T47D (cell line): ENCODE measurements around the gene ZNF445.
"Not testable (repeated sequence)": the region's sequence is repeated elsewhere in the genome, so short reads cannot be mapped to it uniquely, and the experiment has no call there.

Source experiments
- DNase-seq, 2 experiments: peaks; one replicate each; pipeline versions ENCODE4 v3.0.0 to v3.0.0-alpha.2; 2011 to 2012; ENCODE audit warnings: low read depth in 1 of 2, low spot score in 1 of 2
- JUND ChIP-seq: IDR thresholded peaks from 2 replicates; pipeline ENCODE4 v1.6.1; 2012; ENCODE audit warnings: low read depth
- in situ Hi-C: cut with HindIII; loops from 2 replicates; pipeline ENCODE4 v1.10.0; 2016; ENCODE audit warnings: low sequenced_read_pairs, low pct_unique_long_range_greater_than_20kb

Gene ZNF445

DNA sequence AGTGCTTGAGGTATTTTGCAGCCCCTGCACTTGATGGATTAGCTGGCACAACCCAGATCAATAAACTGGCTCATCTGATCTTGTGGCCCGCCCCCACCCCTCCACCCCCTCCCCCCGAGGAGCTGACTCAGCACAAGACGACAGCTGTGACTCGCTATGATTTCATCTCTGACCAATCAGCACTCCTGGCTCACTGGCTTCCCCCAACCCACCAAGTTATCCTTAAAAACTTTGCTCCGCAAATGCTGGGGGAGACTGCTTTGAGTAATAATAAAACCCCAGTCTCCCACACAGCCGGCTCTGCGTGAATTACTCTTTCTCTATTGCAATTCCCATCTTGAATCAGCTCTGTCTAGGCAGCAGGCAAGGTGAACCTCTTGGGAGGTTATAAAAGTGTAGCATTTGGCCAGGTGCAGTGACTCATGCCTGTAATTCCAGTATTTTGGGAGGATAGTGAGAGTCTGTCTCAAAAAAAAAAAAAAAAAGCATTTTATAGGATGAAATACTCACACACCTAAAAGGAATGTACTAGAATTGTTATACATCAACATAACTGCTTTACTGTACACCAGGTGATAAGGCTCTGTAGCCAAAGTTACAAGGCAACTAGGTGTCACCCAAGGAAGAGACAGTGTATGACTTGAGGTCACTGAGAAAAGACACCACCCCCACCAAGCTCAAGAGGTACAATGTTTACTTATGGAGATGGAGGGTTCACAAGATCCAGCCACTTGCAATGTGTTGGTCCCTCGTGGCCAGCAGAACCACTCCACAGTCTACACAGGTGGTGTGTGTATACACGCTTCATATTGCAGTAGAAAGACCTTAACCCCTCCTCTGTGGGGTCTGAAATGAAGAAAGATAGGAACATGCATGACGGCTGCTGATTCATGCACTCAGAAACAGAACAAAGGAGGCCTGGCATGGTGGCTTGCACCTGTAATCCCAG is 8.6 kb downstream of the ZNF445 start:
- in situ Hi-C loops, result no loop called here
- no peak for TF ChIP-seq JUND
- DNase-seq, result no peak

DNA sequence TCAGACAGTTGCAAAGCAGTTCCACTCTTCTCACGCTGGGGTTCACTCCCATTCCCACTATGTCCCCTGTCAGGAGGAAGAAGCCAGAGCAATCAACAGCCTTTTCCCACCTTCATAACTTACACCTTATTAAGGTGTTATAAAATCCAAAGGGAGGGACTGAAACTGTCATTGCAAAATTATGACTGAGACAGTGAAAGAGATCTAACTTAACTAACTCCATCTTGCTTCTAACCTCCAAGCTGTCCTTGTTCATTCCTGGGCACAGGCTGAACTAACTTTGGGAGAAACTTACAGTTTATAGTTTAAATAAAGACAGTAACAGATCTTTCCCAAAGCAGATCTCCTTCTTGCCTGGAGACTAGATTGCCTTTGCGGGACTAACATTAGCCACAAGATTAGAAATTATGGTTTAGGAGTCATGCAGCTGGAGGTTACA is 9.4 kb downstream of the ZNF445 start:
- DNase-seq, in situ Hi-C loops: not testable (repeated sequence)

DNA sequence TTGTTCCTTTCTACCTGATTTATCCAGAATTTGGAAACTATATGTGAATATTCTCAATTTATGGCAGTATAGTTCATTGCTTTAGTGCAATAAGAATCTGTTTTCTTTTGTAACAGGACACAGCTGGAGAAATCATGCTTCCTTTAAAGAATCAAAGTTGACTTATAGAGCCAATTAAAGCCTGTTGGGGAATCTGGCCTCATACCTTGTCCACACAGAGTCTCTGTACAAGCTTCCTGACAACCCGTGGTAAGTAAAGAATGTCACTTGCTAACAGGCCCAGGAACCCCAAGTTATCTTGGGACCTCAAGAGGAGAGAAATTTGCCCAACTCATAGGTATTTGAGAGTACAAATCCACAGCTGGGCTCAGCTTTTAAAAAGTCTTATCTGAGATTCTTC is 10.2 kb downstream of the ZNF445 start:
- in situ Hi-C loops, result no loop called here

DNA sequence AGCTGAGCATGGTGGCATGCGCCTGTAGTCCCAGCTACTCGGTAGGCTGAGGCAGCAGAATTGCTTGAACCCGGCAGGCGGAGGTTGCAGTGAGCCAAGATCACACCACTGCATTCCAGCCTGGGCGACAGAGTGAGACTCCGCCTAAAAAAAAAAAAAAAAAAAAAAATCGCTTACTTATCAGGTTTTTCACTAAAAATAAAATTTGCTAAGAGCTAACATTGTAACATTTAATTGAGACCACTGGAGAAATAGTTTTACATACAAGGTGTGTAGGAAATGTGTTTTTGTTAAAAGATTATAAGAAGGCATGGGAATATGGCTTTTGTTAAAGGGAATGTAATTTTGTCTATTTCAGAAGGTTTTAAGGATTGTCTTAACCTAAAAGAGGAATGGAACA is 12.6 kb downstream of the ZNF445 start:
- DNase-seq, in situ Hi-C loops: not testable (repeated sequence)

More for the DNA sequence above, 10.2 kb downstream of the ZNF445 start:
- TF ChIP-seq JUND, result no peak
- no peak for DNase-seq

DNA sequence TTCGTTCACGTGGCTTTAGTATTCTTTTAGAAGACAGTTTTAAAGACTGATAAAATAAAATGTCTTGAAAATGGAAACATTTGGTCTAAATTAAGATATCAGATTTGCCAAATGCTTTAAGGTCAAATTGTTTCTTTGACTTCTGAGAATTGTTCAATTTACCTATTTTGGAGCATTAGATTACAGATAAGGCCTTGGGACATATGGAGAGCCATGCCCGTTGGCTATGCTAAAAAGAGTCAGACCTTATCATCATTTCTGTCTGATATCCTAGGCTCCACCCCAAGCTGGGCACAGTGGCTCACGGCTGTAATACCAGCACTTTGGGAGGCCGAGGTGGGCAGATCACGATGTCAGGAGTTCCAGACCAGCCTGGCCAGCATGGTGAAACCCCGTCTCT is 13.0 kb downstream of the ZNF445 start:
- TF ChIP-seq JUND, result no peak
- in situ Hi-C loops, result no loop called here
- DNase-seq, result no peak

DNA sequence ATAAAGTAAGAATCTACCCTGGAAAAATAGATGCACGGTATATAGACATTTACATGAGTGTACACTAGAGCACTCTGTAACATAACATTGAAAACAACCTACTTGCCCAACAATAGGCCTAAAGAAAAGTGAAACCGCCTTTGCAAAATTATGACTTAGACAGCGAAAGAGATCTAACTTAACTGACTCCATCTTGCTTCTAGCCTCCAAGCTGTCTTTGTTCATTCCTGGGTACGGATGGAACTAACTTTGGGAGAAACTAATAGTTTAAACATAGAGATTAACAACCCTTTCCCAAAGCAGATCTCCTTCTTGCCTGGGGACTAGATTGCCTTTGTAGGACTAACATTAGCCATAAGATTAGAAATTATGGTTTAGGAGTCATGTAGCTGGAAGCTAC is 17.4 kb downstream of the ZNF445 start:
- in situ Hi-C loops, DNase-seq: not testable (repeated sequence)

DNA sequence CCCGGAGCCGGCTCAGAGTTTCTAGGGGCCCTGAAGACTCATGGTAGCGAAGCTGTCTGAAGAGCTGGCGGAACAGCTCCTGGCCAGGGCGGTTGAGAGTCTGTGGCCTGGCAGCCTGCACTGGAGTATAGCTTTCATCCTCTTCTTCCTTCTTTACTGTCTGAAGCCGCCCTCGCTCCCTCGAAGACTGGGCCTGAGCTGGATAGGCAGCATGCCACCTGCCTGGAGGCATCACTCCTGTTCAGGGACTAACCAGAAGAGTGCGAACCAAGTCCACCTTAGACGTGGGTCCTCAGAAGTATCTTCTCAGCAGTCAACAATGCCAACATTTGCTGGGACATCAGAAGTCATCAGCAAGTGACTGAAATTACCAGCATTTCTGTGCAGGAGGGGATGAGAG is 22.2 kb downstream of the ZNF445 start:
- in situ Hi-C loops, result no loop called here
- TF ChIP-seq JUND, result no peak
- DNase-seq, result no peak

DNA sequence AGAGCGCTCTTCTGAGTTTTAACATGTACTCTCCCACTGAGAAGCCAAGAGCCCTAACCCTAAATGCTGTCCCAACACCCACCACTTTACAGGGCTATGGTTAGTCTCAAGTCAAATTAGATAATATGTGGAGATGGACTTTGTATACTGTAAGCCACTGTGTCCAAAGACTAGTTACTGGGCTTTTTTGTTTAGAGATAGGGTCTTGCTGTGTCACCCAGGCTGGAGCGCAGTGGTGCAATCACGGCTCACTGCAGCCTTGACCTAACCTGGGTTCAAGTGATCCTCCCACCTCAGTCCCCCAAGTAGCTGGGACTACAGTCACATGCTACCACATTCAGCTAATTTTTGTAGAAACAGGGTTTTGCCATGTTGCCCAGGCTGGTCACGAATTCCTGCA is 23.2 kb downstream of the ZNF445 start:
- in situ Hi-C loops, result no loop called here
- no peak for TF ChIP-seq JUND
- no peak for DNase-seq

DNA sequence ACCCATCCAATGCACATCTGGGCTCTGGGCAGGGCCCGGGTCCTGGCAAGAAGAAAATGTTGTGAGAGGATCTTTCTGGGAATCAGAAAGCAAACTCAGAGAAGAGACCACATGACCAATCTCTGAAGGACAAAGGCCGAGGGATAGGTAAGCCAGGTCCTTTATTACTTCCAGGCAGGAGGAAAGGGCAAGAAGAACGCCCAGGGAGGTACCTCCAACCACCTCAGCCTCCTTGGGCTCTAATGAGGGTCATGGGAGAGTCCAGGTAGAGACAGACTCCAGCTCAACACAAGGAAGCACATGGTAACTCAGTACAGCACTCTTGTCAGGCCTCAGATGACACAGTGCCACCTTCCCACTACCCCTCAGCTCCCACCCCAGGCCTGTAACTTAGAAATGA is 26.0 kb downstream of the ZNF445 start:
- in situ Hi-C loops, result no loop called here
- TF ChIP-seq JUND, result no peak
- no peak for DNase-seq

DNA sequence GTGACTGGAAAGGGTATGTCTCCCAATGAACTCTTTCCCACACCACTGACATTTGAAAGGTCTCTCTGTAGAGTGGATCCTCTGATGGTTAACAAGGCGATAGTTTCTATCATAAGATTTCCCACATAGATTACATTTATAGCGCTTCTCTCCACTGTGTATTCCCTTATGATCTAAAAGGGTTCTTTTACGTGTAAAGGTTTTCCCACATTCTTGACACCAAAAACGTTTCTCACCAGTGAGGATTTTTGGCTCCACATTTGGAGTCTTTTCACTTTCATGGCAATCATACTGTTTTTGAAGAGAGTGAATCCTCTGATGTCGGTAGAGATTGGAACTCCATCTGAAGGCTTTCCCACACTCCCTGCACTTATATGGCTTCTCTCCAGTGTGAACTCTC is 30.5 kb downstream of the ZNF445 start:
- in situ Hi-C loops, result no loop called here
- DNase-seq, result no peak
- TF ChIP-seq JUND, result no peak

DNA sequence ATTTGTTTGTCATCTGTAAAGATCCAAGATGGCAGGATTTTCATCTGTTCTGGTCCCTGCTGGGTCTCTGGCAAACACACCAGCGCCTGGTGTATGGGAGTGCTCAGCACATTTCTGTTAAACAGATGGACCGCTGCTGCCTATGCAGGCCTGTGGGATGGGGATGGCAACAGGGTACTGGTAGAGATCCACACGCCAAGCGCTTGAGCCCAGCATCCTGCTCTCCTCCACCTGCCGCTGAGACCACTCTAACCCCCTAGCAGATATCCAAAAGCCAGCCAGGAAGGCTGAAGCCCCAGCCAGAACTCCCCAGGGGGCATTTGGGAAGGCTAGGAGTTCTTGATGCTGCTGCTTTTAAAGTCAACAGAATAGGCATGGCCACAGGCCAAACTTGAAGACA is 31.7 kb downstream of the ZNF445 start:
- no peak for TF ChIP-seq JUND
- in situ Hi-C loops, result no loop called here
- DNase-seq, result no peak

DNA sequence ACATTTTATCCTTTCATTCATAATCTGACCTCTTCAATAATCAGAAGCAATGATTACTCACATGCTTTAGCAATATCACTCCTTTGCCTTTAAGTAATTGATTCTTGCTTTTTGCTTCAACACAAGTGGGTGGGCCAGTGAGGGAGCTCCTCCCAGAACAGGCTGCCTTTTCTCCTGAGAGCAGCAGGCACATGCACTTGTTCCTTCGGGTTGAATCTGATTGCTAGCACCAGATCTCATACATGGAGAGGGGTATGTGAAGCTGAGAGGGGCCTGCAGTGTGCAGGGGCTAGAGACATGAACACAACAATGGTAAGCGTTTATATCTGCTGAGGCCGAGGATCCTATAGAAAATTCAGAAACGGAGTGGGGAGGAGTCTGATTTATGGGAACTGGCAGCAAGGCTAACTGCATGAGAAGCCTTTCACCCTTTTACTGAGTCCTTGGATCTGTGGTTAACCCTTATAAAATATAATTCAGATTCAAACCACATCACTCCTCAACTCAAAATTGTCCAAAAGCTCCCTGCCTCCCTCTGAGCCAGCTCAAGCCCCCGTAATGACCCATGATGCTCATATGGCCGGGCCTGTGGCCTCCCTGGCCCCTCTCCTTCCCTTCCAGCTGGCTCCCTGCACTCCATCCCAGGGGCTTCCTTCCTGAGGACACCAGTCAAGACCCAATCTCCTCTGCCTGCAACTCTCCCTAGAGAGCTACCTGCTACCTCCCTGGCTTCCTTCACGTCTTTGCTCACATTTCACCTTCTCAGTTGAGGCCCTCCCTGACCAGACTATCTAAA is 32.4 kb downstream of the ZNF445 start:
- DNase-seq, result no peak
- in situ Hi-C loops, result no loop called here

DNA sequence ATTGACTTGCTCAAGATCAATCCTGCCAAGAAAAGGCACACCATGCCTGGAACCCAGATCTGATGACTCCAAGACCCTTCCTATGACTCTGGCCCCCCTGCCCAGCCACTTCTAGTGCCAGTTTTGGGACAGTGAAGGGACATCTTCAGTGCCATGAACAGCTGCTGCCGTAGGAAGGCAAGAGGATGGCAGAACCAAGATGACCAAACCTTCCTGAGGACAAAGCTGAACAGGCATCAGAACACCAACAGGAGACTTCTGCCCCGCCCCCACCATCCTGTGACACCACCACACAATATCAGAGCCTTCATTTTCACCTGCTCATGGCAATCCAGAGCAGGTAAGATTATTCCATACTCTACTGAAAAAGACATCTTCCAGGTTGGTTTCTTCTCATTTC is 33.0 kb downstream of the ZNF445 start:
- no peak for DNase-seq
- in situ Hi-C loops, result no loop called here
- TF ChIP-seq JUND, result no peak

More for the DNA sequence above, 32.4 kb downstream of the ZNF445 start:
- no peak for TF ChIP-seq JUND
